ENCODE results near the gene NDUFS5. TPM values are rescaled to one million over a fixed set of nuclear protein-coding genes. Genes with fewer than 3 reads are reported as not detected.

The NDUFS5 gene
- total RNA-seq, 1 experiment from 2014 or later: 367 TPM

DNA sequence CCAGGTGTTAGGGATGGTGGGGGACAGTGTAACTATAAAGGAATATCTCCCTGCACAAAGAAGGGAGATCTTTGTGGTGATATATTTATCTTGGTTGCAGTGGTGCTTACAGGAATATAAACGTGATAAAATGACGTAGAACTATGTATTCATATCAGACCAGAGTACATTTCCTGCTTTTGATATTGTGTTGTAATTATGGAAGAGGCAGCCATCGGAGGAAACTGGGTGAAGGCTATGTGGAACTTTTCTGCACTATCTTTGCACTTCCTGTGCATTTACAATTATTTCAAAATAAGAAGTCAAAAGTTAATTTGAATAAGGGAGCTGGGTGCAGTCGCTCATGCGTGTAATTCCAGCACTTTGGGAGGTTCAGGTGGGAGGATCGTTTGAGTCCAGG, 37.6 kb downstream of the NDUFS5 start:
- Histone ChIP-seq H4K91ac (ENCODE audit: insufficient read length, low read depth, low read length) (no peak overlapping the region), H3K4me2 (ENCODE audit: insufficient read depth, insufficient read length, low read length) (no peak overlapping the region), H3K79me2 (ENCODE audit: insufficient read depth, low read length) (no peaks in the 10 kb centered on the region), H3K4me1 (ENCODE audit: insufficient read depth, low read length) (no peaks in the 10 kb centered on the region), H2AFZ (ENCODE audit: low read length) (no peak overlapping the region), H4K5ac (ENCODE audit: insufficient read length, low read depth, low read length) (no peak overlapping the region), H3K18ac (ENCODE audit: insufficient read length, low read depth, low read length) (no peak overlapping the region), H3K27ac (ENCODE audit: insufficient read length, low read depth, low read length) (no peak overlapping the region), H3K14ac (ENCODE audit: insufficient read depth, low read length) (no peak overlapping the region), H2BK15ac (ENCODE audit: low read depth, low read length) (no peak overlapping the region), H2AK5ac (ENCODE audit: insufficient read length, low read length) (no peak overlapping the region), H4K20me1 (ENCODE audit: control insufficient read depth, insufficient read depth, insufficient read length) (no peaks in the 10 kb centered on the region), H3K56ac (ENCODE audit: insufficient read length, low read depth, low read length) (no peak overlapping the region), H3K9ac (ENCODE audit: extremely low read depth, insufficient read length, low read length) (no peak overlapping the region), H3K4ac (ENCODE audit: low read depth, low read length) (no peak overlapping the region), H2BK12ac (ENCODE audit: insufficient read length, low read depth, low read length) (no peak overlapping the region), H3T11ph (ENCODE audit: low read length) (no peak overlapping the region), H2BK20ac (ENCODE audit: low read depth, low read length, poor library complexity, severe bottlenecking) (no peak overlapping the region), H3K27me3 (ENCODE audit: insufficient read depth, low read length) (no peaks in the 10 kb centered on the region), H2BK120ac (ENCODE audit: low read depth, low read length, poor library complexity, severe bottlenecking) (no peak overlapping the region), H4K8ac (replicated peaks; ENCODE audit: insufficient read length, low read depth, low read length) (no peak overlapping the region), H2BK5ac (ENCODE audit: insufficient read length, low read length) (no peak overlapping the region), H3K23ac (ENCODE audit: insufficient read length, low read depth, low read length) (no peak overlapping the region), H3K23me2 (ENCODE audit: insufficient read length, low read depth, low read length, poor library complexity, severe bottlenecking) (no peaks in the 10 kb centered on the region), H3K9me3 (ENCODE audit: control insufficient read depth, low read depth, low read length) (no peaks in the 10 kb centered on the region), H3K79me1 (ENCODE audit: insufficient read depth, low read depth, low read length, poor library complexity, severe bottlenecking) (no peaks in the 10 kb centered on the region)
- no peak for DNase-seq
- no CpG with 5 or more reads among the region's 6 CpGs for WGBS (ENCODE audit: extremely low coverage, insufficient read length, low lambda C conversion rate)
- peaks cover 3% of the 10 kb centered on the region in 2 experiments; a peak in 3 of 4 replicates for H3K4me1 Mint-ChIP-seq
- no peak for TF ChIP-seq CTCF (conservative IDR thresholded peaks at IDR 0.05)
- H3K27ac Mint-ChIP-seq: no peak overlapping the region
- H3K4me3 Mint-ChIP-seq: no peak overlapping the region
- H3K36me3 Mint-ChIP-seq (ENCODE audit: insufficient read depth in 1 of 3, low read depth in 3 of 3): no peaks in the 10 kb centered on the region
- H3K9me3 Mint-ChIP-seq: no peaks in the 10 kb centered on the region
- H3K27me3 Mint-ChIP-seq (ENCODE audit: low read depth): no peaks in the 10 kb centered on the region

Measured in H9 (cell line).